WTC11 (cell line): ENCODE data around the gene BBLN. TPM values are rescaled to one million over a fixed set of nuclear protein-coding genes. Genes with fewer than 3 reads are reported as not detected.

Source experiments
- AFF4 ChIP-seq: sonication (generic); formaldehyde crosslinking; IDR thresholded peaks from 2 replicates; pipeline ENCODE4 v1.8.1; 2023; ENCODE audit warnings: mild to moderate bottlenecking, missing genetic modification reagents, borderline replicate concordance
- ATF3 ChIP-seq: sonication (generic); formaldehyde crosslinking; conservative IDR thresholded peaks from 2 replicates; pipeline ENCODE4 v1.8.1; 2022; ENCODE audit warnings: mild to moderate bottlenecking, missing genetic modification reagents
- ATF6 ChIP-seq: sonication (generic); formaldehyde crosslinking; IDR thresholded peaks from 2 replicates; pipeline ENCODE4 v1.8.1; 2023; ENCODE audit warnings: mild to moderate bottlenecking, missing genetic modification reagents
- CREB1 ChIP-seq: sonication (generic); formaldehyde crosslinking; IDR thresholded peaks from 2 replicates; pipeline ENCODE4 v1.8.0; 2023; ENCODE audit warnings: mild to moderate bottlenecking, missing genetic modification reagents
- CREM ChIP-seq: sonication (generic); formaldehyde crosslinking; IDR thresholded peaks from 2 replicates; pipeline ENCODE4 v1.8.1; 2022; ENCODE audit warnings: mild to moderate bottlenecking, missing genetic modification reagents, moderate library complexity
- FOXP1 ChIP-seq: sonication (generic); formaldehyde crosslinking; IDR thresholded peaks from 2 replicates; pipeline ENCODE4 v1.8.0; 2022; ENCODE audit warnings: missing genetic modification reagents, mild to moderate bottlenecking, moderate library complexity, borderline replicate concordance
- NFE2L1 ChIP-seq: sonication (generic); formaldehyde crosslinking; IDR thresholded peaks from 2 replicates; pipeline ENCODE4 v1.8.1; 2023; ENCODE audit warnings: missing genetic modification reagents
- NFYB ChIP-seq: sonication (generic); formaldehyde crosslinking; conservative IDR thresholded peaks from 2 replicates; pipeline ENCODE4 v1.8.0; 2022; ENCODE audit warnings: low read depth, missing genetic modification reagents
- RELA ChIP-seq: sonication (generic); formaldehyde crosslinking; IDR thresholded peaks from 2 replicates; pipeline ENCODE4 v1.8.1; 2022; ENCODE audit warnings: missing genetic modification reagents, mild to moderate bottlenecking, borderline replicate concordance
- SOX15 ChIP-seq: fragments of 250-450 bp; sonication (Bioruptor Pico); IDR thresholded peaks from 2 replicates; pipeline ENCODE4 v1.9.0; 2021; ENCODE audit warnings: mild to moderate bottlenecking
- SP1 ChIP-seq: sonication (generic); formaldehyde crosslinking; conservative IDR thresholded peaks from 2 replicates; pipeline ENCODE4 v1.8.1; 2022; ENCODE audit warnings: missing genetic modification reagents
- USF1 ChIP-seq: sonication (generic); formaldehyde crosslinking; IDR thresholded peaks from 2 replicates; pipeline ENCODE4 v1.8.0; 2022; ENCODE audit warnings: mild to moderate bottlenecking, missing genetic modification reagents
- ZNF512 ChIP-seq: sonication (generic); formaldehyde crosslinking; IDR thresholded peaks from 2 replicates; pipeline ENCODE4 v1.8.1; 2022; ENCODE audit warnings: missing genetic modification reagents, borderline replicate concordance
- ZSCAN18 ChIP-seq: fragments of 250-450 bp; sonication (Bioruptor Pico); IDR thresholded peaks from 2 replicates; pipeline ENCODE4 v2.1.2; 2022; ENCODE audit warnings: mild to moderate bottlenecking, moderate library complexity
- total RNA-seq: library from RNA; stranded (reverse); gene quantifications from 3 replicates; pipeline ENCODE4 v1.2.3, GENCODE V29; 2021
- TF ChIP-seq, protein P1 (sequence below): sonication (generic); formaldehyde crosslinking; IDR thresholded peaks from 2 replicates; pipeline ENCODE4 v1.8.1; 2023; ENCODE audit warnings: mild to moderate bottlenecking, missing genetic modification reagents
- TF ChIP-seq, protein P2 (sequence below): sonication (generic); formaldehyde crosslinking; IDR thresholded peaks from 2 replicates; pipeline ENCODE4 v1.8.1; 2022; ENCODE audit warnings: mild to moderate bottlenecking, missing genetic modification reagents, moderate library complexity, borderline replicate concordance
- TF ChIP-seq, protein P3 (sequence below): sonication (generic); formaldehyde crosslinking; IDR thresholded peaks from 2 replicates; pipeline ENCODE4 v1.8.0; 2022; ENCODE audit warnings: mild to moderate bottlenecking, missing genetic modification reagents
- TF ChIP-seq, protein P4 (sequence below): sonication (generic); formaldehyde crosslinking; conservative IDR thresholded peaks from 2 replicates; pipeline ENCODE4 v1.8.1; 2023; ENCODE audit warnings: mild to moderate bottlenecking, low read depth, missing genetic modification reagents, moderate library complexity
- TF ChIP-seq, protein P5 (sequence below): sonication (generic); formaldehyde crosslinking; IDR thresholded peaks from 2 replicates; pipeline ENCODE4 v1.8.0; 2022; ENCODE audit warnings: mild to moderate bottlenecking, missing genetic modification reagents

BBLN gene
- total RNA-seq, 1 experiment from 2014 or later = 77.1 TPM

- TF ChIP-seq, protein P1, sequence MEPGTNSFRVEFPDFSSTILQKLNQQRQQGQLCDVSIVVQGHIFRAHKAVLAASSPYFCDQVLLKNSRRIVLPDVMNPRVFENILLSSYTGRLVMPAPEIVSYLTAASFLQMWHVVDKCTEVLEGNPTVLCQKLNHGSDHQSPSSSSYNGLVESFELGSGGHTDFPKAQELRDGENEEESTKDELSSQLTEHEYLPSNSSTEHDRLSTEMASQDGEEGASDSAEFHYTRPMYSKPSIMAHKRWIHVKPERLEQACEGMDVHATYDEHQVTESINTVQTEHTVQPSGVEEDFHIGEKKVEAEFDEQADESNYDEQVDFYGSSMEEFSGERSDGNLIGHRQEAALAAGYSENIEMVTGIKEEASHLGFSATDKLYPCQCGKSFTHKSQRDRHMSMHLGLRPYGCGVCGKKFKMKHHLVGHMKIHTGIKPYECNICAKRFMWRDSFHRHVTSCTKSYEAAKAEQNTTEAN (CRISPR knock-in tag) = 0 out of 2 replicates have a peak, but pooled peaks have one; percentile 21
- TF ChIP-seq SP1 (CRISPR knock-in tag) = peak; percentile 56
- TF ChIP-seq, protein P2, sequence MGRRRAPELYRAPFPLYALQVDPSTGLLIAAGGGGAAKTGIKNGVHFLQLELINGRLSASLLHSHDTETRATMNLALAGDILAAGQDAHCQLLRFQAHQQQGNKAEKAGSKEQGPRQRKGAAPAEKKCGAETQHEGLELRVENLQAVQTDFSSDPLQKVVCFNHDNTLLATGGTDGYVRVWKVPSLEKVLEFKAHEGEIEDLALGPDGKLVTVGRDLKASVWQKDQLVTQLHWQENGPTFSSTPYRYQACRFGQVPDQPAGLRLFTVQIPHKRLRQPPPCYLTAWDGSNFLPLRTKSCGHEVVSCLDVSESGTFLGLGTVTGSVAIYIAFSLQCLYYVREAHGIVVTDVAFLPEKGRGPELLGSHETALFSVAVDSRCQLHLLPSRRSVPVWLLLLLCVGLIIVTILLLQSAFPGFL (CRISPR knock-in tag) = no peak
- TF ChIP-seq, protein P3, sequence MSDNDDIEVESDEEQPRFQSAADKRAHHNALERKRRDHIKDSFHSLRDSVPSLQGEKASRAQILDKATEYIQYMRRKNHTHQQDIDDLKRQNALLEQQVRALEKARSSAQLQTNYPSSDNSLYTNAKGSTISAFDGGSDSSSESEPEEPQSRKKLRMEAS (CRISPR knock-in tag) = peak; percentile 29; the same call in 1 of the 2 replicates
- no peak for TF ChIP-seq NFYB (CRISPR knock-in tag)
- TF ChIP-seq ATF3 (CRISPR knock-in tag) = no peak
- TF ChIP-seq ZNF512 (CRISPR knock-in tag) = no peak
- TF ChIP-seq RELA = no peak; the same call in 1 of the 2 replicates
- TF ChIP-seq FOXP1 (CRISPR knock-in tag) = no peak
- TF ChIP-seq, protein P4, sequence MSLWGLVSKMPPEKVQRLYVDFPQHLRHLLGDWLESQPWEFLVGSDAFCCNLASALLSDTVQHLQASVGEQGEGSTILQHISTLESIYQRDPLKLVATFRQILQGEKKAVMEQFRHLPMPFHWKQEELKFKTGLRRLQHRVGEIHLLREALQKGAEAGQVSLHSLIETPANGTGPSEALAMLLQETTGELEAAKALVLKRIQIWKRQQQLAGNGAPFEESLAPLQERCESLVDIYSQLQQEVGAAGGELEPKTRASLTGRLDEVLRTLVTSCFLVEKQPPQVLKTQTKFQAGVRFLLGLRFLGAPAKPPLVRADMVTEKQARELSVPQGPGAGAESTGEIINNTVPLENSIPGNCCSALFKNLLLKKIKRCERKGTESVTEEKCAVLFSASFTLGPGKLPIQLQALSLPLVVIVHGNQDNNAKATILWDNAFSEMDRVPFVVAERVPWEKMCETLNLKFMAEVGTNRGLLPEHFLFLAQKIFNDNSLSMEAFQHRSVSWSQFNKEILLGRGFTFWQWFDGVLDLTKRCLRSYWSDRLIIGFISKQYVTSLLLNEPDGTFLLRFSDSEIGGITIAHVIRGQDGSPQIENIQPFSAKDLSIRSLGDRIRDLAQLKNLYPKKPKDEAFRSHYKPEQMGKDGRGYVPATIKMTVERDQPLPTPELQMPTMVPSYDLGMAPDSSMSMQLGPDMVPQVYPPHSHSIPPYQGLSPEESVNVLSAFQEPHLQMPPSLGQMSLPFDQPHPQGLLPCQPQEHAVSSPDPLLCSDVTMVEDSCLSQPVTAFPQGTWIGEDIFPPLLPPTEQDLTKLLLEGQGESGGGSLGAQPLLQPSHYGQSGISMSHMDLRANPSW (CRISPR knock-in tag) = no peak
- TF ChIP-seq CREM (CRISPR knock-in tag) = peak; percentile 6; the same call in 1 of the 2 replicates
- TF ChIP-seq USF1 (CRISPR knock-in tag) = 0 out of 2 replicates have a peak, but pooled peaks have one; percentile 6
- TF ChIP-seq, protein P5, sequence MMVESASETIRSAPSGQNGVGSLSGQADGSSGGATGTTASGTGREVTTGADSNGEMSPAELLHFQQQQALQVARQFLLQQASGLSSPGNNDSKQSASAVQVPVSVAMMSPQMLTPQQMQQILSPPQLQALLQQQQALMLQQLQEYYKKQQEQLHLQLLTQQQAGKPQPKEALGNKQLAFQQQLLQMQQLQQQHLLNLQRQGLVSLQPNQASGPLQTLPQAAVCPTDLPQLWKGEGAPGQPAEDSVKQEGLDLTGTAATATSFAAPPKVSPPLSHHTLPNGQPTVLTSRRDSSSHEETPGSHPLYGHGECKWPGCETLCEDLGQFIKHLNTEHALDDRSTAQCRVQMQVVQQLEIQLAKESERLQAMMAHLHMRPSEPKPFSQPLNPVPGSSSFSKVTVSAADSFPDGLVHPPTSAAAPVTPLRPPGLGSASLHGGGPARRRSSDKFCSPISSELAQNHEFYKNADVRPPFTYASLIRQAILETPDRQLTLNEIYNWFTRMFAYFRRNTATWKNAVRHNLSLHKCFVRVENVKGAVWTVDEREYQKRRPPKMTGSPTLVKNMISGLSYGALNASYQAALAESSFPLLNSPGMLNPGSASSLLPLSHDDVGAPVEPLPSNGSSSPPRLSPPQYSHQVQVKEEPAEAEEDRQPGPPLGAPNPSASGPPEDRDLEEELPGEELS (CRISPR knock-in tag) = no peak
- TF ChIP-seq ZSCAN18 (CRISPR knock-in tag) = no peak
- TF ChIP-seq SOX15 (CRISPR knock-in tag) = no peak
- no peak for TF ChIP-seq NFE2L1
- TF ChIP-seq CREB1 = no peak
- no peak for TF ChIP-seq ATF6 (CRISPR knock-in tag)
- no peak for TF ChIP-seq AFF4 (CRISPR knock-in tag)
These were observed at the start of gene BBLN (continued) for GRCh38 chr9:128159784-128160602.
